Stimulated activated CD4-positive, alpha-beta T cell treated with anti-CD3 and anti-CD28 coated beads, Interleukin-12 subunit alpha, Interleukin-12 subunit beta, amount 100 ng/mL, for 48 hours (primary cell): ENCODE data around the gene RANBP3.
"Not testable (repeated sequence)": the region's sequence is repeated elsewhere in the genome, so short reads cannot be mapped to it uniquely, and the experiment has no call there.

Experiments
- DNase-seq, 3 donors: peaks; one replicate each; pipeline ENCODE4 v3.0.0-alpha.2; 2020; ENCODE audit warnings: low read depth in 2 of 3, low spot score in 1 of 3

Gene RANBP3

GRCh38 chr19:5977785-5978605, at the start of gene RANBP3:
RANBP3 (minus strand) TSS chr19:5978140; CDS start chr19:5978082, 58 bp downstream.
- peak; percentile 89 to 97 (median 96) for DNase-seq

- DNase-seq, result no peak
Measured at GRCh38 chr19:6026390-6027227, 48.7 kb upstream of the RANBP3 start.

GRCh38 chr19:6024756-6025155, 46.8 kb upstream of the RANBP3 start:
- not testable (repeated sequence) for DNase-seq

GRCh38 chr19:6023936-6024335, 46.0 kb upstream of the RANBP3 start:
- DNase-seq, result no peak

GRCh38 chr19:6023085-6023682, 45.2 kb upstream of the RANBP3 start:
- DNase-seq, result no peak

GRCh38 chr19:6022570-6023064, 44.7 kb upstream of the RANBP3 start:
- DNase-seq, result no peak

- DNase-seq, result peak; percentile 65 to 80 (median 71)
Measured at GRCh38 chr19:6021878-6022569, 44.1 kb upstream of the RANBP3 start.

GRCh38 chr19:6020972-6021805, 43.2 kb upstream of the RANBP3 start:
- no peak for DNase-seq

- no peak for DNase-seq
Measured at GRCh38 chr19:6020166-6020882, 42.4 kb upstream of the RANBP3 start.

- DNase-seq, result no peak
Measured at GRCh38 chr19:6018786-6019185, 40.8 kb upstream of the RANBP3 start.

- no peak for DNase-seq
Measured at GRCh38 chr19:6017576-6017975, 39.6 kb upstream of the RANBP3 start.

- no peak for DNase-seq
Measured at GRCh38 chr19:6015841-6016545, 38.1 kb upstream of the RANBP3 start.

- no peak for DNase-seq
Measured at GRCh38 chr19:6014551-6015135, 36.7 kb upstream of the RANBP3 start.

- no peak for DNase-seq
Measured at GRCh38 chr19:6012426-6013170, 34.7 kb upstream of the RANBP3 start.

GRCh38 chr19:6011794-6012193, 33.9 kb upstream of the RANBP3 start:
- no peak for DNase-seq

- DNase-seq, result no peak
Measured at GRCh38 chr19:6011206-6011605, 33.3 kb upstream of the RANBP3 start.

- DNase-seq, result no peak
Measured at GRCh38 chr19:6010107-6010506, 32.2 kb upstream of the RANBP3 start.

- no peak for DNase-seq
Measured at GRCh38 chr19:6007866-6008265, 29.9 kb upstream of the RANBP3 start.
